ENCODE data around the gene SLC12A2. TPM values are rescaled to one million over a fixed set of nuclear protein-coding genes. Genes with fewer than 3 reads are reported as not detected.

The SLC12A2 gene
- total and polyA plus RNA-seq, 11 donors, result 2.8 to 24.1 (median 14.8) TPM

- no peak overlapping the region for H3K4me3 ChIP-seq
- no peaks in the 10 kb centered on the region for H3K9me3 ChIP-seq
- ATAC-seq, result no peak
- H3K4me1 ChIP-seq, result peaks cover 0 to 9% (median 1%) of the 10 kb centered on the region in 12 donors
- no peaks in the 10 kb centered on the region for H3K36me3 ChIP-seq
- no peaks in the 10 kb centered on the region for H3K27me3 ChIP-seq
- TF ChIP-seq POLR2A (IDR thresholded peaks at IDR 0.05) (no peak), CTCF (IDR thresholded peaks at IDR 0.05) (no peak)
- WGBS, 4 donors, result 62 to 76% (median 69%) methylated on average over 1 of the region's 1 CpG
- intact Hi-C loops (cut with DNase I), result no loop called here
- DNase-seq, result no peak
- H3K27ac ChIP-seq, result no peak overlapping the region
Observed at GRCh38 chr5:128224336-128224735, 140.8 kb downstream of the SLC12A2 start.

DNA sequence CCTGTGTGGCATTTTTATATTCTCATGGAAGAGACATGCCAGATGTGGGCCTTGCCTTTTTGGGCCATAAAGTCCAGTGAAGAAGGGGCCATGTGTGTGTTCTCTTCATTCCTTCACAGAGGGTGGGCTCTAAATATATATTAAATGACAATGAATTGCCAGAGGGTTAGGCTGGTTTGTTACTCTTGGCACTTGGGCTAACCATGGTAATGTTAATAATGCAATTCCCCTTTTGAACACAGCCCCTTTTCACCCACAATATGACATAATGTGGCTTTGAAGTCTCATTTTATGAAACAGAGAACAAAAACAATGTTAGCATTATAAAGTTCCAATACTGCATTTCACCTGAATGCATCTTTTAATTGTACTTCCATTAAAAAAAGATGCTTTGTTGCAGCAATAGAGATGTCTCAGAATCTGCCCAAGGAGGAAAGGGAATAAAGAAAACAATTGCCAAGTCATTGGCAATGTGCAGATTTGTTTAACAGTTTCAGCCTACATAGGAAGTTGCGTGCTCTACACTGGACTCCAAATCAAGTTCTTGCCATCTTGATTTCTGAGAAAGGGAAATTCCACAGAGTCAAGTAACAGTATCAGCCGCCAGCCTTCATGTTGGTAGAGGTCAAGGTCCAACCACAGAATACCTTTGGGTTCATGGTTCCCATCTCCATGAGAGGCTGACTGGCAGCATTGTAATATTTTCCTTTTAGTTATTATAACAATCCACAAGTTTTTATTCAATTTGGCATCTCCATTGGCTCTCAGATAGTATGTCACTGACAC is 141.9 kb downstream of the SLC12A2 start:
- intact Hi-C loops (cut with DNase I), result no loop called here
- no peaks in the 10 kb centered on the region for H3K36me3 ChIP-seq
- no peaks in the 10 kb centered on the region for H3K27me3 ChIP-seq
- WGBS, 4 donors, result 92 to 99% (median 97%) methylated on average over 2 of the region's 2 CpGs
- TF ChIP-seq POLR2A (IDR thresholded peaks at IDR 0.05), result no peak
- TF ChIP-seq CTCF (IDR thresholded peaks at IDR 0.05), result no peak
- no peak for ATAC-seq
- H3K4me3 ChIP-seq, result no peak overlapping the region
- DNase-seq, result no peak
- H3K4me1 ChIP-seq, result peaks cover 0 to 9% (median 1%) of the 10 kb centered on the region in 12 donors
- H3K9me3 ChIP-seq, result peaks cover 0 to 7% (median 0%) of the 10 kb centered on the region in 12 donors
- no peak overlapping the region for H3K27ac ChIP-seq

- WGBS, 4 donors, result 48 to 74% (median 62%) methylated on average over 3 of the region's 3 CpGs
- no peaks in the 10 kb centered on the region for H3K27me3 ChIP-seq
- intact Hi-C loops (cut with DNase I), result no loop called here
- no peak overlapping the region for H3K27ac ChIP-seq
- no peaks in the 10 kb centered on the region for H3K36me3 ChIP-seq
- no peak for DNase-seq
- TF ChIP-seq POLR2A (IDR thresholded peaks at IDR 0.05), result no peak
- H3K9me3 ChIP-seq, result peaks cover 0 to 10% (median 0%) of the 10 kb centered on the region in 12 donors
- H3K4me3 ChIP-seq, result no peak overlapping the region
- H3K4me1 ChIP-seq, result peaks cover 0 to 9% (median 1%) of the 10 kb centered on the region in 12 donors
- peak; percentile 74 to 97 (median 83) for ATAC-seq
Observed at GRCh38 chr5:128228008-128228407, 144.4 kb downstream of the SLC12A2 start.

DNA sequence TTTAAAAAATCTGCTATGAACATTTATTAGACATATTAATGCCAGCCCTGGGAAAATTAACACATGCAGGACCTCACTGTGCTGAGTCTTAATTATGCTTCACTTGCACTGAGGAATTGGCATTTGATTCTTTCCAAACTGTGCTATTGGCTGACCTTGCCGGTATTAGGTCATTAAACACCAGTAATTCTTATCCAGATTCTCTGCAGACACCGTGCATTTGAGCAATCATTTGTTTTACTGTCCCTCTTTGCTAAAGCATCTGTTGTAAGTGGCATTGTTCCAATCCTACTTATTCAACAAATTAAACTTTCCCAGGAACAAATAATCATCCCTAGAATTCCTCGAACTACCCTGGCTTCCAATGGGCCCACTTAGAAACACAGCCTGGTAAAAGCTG is 145.0 kb downstream of the SLC12A2 start:
- ATAC-seq, result peak; percentile 32 to 89 (median 48)
- H3K9me3 ChIP-seq, result peaks cover 0 to 10% (median 0%) of the 10 kb centered on the region in 12 donors
- peaks cover 0 to 9% (median 1%) of the 10 kb centered on the region in 12 donors for H3K4me1 ChIP-seq
- H3K27me3 ChIP-seq, result no peaks in the 10 kb centered on the region
- DNase-seq, result no peak
- intact Hi-C loops (cut with DNase I), result no loop called here
- WGBS, 4 donors, result 27 to 44% (median 31%) methylated on average over 3 of the region's 3 CpGs
- TF ChIP-seq CTCF (IDR thresholded peaks at IDR 0.05), result no peak
- no peaks in the 10 kb centered on the region for H3K36me3 ChIP-seq
- no peak overlapping the region for H3K27ac ChIP-seq
- H3K4me3 ChIP-seq, result no peak overlapping the region
